ENCODE results near the gene HINT2. TPM values are rescaled to one million over a fixed set of nuclear protein-coding genes. Genes with fewer than 3 reads are reported as not detected.

The HINT2 gene
- total RNA-seq, 1 donor from 2014 or later: 55.3 TPM

DNA sequence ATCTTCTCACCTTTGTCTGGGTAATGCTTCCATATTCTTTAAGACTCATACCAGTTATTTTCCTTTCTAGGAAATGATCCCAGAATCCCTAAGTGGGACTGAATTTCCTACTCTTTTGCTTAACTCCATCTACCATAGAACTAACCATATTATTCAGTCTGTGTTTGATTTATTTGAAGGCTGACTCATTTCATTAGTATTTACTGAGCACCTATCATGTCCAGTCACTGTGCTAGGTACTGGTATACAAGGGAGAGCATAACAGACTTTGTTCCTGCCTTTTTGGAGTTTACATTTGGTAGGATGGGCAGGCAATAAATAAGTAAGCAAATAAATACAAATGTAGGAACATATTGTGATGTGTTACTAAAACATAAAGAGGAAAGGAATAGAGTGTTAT lies 19.1 kb downstream of the HINT2 start:
- DNase-seq (ENCODE audit: low spot score): no peak
- Mint-ChIP-seq H3K4me3 (no peak overlapping the region), H3K9me3 (no peaks in the 10 kb centered on the region), H3K36me3 (ENCODE audit: low read depth) (peaks cover 11% of the 10 kb centered on the region), H3K27ac (no peak overlapping the region), H3K27me3 (ENCODE audit: insufficient read depth) (no peaks in the 10 kb centered on the region), H3K4me1 (ENCODE audit: low read depth) (peaks cover 30% of the 10 kb centered on the region)
- intact Hi-C loops (cut with micrococcal nuclease): no loop called here

- H3K27ac Mint-ChIP-seq: peak overlapping the region; percentile 10
- H3K9me3 Mint-ChIP-seq: no peaks in the 10 kb centered on the region
- no peak for DNase-seq (ENCODE audit: low spot score)
- intact Hi-C loops (cut with micrococcal nuclease): no loop called here
- no peak overlapping the region for H3K4me3 Mint-ChIP-seq
- peaks cover 23% of the 10 kb centered on the region for H3K4me1 Mint-ChIP-seq (ENCODE audit: low read depth)
- H3K27me3 Mint-ChIP-seq (ENCODE audit: insufficient read depth): no peaks in the 10 kb centered on the region
- H3K36me3 Mint-ChIP-seq (ENCODE audit: low read depth): peaks cover 10% of the 10 kb centered on the region
Measured at GRCh38 chr9:35793461-35793860, 21.4 kb downstream of the HINT2 start.

GRCh38 chr9:35792826-35793225 lies 22.0 kb downstream of the HINT2 start:
- no peak for DNase-seq (ENCODE audit: low spot score)
- no peaks in the 10 kb centered on the region for H3K27me3 Mint-ChIP-seq (ENCODE audit: insufficient read depth)
- intact Hi-C loops (cut with micrococcal nuclease): no loop called here
- peaks cover 10% of the 10 kb centered on the region for H3K36me3 Mint-ChIP-seq (ENCODE audit: low read depth)
- peaks cover 17% of the 10 kb centered on the region for H3K4me1 Mint-ChIP-seq (ENCODE audit: low read depth)
- H3K4me3 Mint-ChIP-seq: no peak overlapping the region
- H3K27ac Mint-ChIP-seq: peak overlapping the region; percentile 10
- H3K9me3 Mint-ChIP-seq: no peaks in the 10 kb centered on the region

GRCh38 chr9:35792024-35792813 lies 22.6 kb downstream of the HINT2 start:
- H3K9me3 Mint-ChIP-seq: no peaks in the 10 kb centered on the region

DNA sequence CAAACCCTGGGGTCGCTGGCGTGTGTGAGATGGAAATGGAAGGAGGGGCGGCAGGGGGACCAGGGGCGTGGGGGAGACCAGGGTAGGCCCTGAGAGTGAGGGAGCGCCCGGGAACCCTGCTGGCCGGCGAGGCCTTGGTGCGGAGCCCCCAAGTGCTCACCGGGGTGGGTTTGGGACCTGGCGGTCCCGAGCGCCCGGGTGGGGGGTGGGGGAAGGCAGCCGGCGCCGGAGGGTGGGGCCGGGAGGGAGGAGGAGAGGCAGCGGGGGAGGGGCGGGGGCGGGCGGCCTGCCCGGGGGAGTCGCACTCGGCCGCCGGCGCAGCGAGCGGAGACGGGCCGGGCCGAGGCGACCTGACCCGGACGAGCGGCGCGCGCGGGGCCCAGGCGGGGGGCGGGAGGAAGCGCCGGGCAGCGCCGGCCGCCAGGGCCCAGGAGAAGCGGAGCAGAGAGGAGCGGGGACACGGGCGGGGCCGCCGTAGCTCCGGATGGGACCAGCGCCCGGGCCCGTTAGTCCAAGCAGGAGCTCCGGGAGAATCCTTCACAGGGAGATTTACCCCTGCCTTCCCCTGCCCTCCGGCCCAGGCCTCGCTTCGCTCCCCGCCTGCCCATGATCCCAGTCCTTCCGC lies 23.4 kb downstream of the HINT2 start, which contains the start of gene NPR2:
Gene NPR2 (plus strand): TSS at position 295 of the 625 bp plus-strand sequence. CDS start 818 bp downstream, outside the sequence.
- Mint-ChIP-seq H3K4me1 (ENCODE audit: low read depth) (peaks cover 10% of the 10 kb centered on the region), H3K27ac (no peak within 1 kb of the TSS), H3K27me3 (ENCODE audit: insufficient read depth) (no peaks in the 10 kb centered on the region), H3K36me3 (ENCODE audit: low read depth) (peaks cover 17% of the 10 kb centered on the region), H3K4me3 (no peak within 1 kb of the TSS), H3K9me3 (no peaks in the 10 kb centered on the region)
- no peak for DNase-seq (ENCODE audit: low spot score)
- intact Hi-C loops (cut with micrococcal nuclease): no loop called here

More at GRCh38 chr9:35792024-35792813, 22.6 kb downstream of the HINT2 start:
- DNase-seq (ENCODE audit: low spot score): no peak
- H3K36me3 Mint-ChIP-seq (ENCODE audit: low read depth): peaks cover 15% of the 10 kb centered on the region
- H3K27me3 Mint-ChIP-seq (ENCODE audit: insufficient read depth): no peaks in the 10 kb centered on the region
- no peak overlapping the region for H3K4me3 Mint-ChIP-seq
- H3K27ac Mint-ChIP-seq: no peak overlapping the region
- H3K4me1 Mint-ChIP-seq (ENCODE audit: low read depth): peaks cover 13% of the 10 kb centered on the region
- intact Hi-C loops (cut with micrococcal nuclease): no loop called here

- Mint-ChIP-seq H3K27ac (no peak overlapping the region), H3K27me3 (ENCODE audit: insufficient read depth) (no peaks in the 10 kb centered on the region), H3K36me3 (ENCODE audit: low read depth) (peaks cover 25% of the 10 kb centered on the region)
Measured at GRCh38 chr9:35790385-35791296, 24.2 kb downstream of the HINT2 start.

DNA sequence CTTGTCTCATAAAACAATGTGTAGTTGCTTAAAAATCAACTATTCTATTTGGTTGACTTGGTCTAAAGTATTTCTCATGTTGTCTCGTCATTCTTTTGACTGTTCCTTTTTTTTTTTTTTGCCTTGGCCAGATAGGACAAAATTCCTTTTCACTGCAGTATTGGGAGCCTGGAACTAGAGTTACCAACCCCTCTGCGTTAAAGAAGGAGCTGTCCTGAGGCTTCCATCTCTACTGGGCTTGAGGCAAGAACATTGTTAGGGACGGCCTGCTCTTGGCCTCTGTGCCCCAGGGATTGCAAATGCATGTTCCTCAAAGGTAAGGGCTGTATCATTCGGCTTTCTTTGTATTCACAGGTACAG lies 24.8 kb downstream of the HINT2 start:
- intact Hi-C loops (cut with micrococcal nuclease): loop anchor here (1.0 kb wide), 3 partner anchors 22 to 92 kb away; partner anchors contain the start of gene SPAG8
- Mint-ChIP-seq H3K4me1 (ENCODE audit: low read depth) (peaks cover 10% of the 10 kb centered on the region), H3K9me3 (no peaks in the 10 kb centered on the region), H3K36me3 (ENCODE audit: low read depth) (peaks cover 25% of the 10 kb centered on the region), H3K4me3 (no peak overlapping the region), H3K27me3 (ENCODE audit: insufficient read depth) (no peaks in the 10 kb centered on the region), H3K27ac (no peak overlapping the region)
- DNase-seq (ENCODE audit: low spot score): no peak

More at GRCh38 chr9:35790385-35791296, 24.2 kb downstream of the HINT2 start:
- intact Hi-C loops (cut with micrococcal nuclease): loop anchor here (1.0 kb wide), 3 partner anchors 22 to 92 kb away; partner anchors contain the start of gene SPAG8
- peak; percentile 45 for DNase-seq (ENCODE audit: low spot score)
- H3K9me3 Mint-ChIP-seq: no peaks in the 10 kb centered on the region
- H3K4me3 Mint-ChIP-seq: no peak overlapping the region
- peaks cover 10% of the 10 kb centered on the region for H3K4me1 Mint-ChIP-seq (ENCODE audit: low read depth)

GRCh38 chr9:35789541-35789940 lies 25.3 kb downstream of the HINT2 start:
- no peak overlapping the region for H3K27ac Mint-ChIP-seq
- peaks cover 26% of the 10 kb centered on the region for H3K36me3 Mint-ChIP-seq (ENCODE audit: low read depth)
- H3K4me1 Mint-ChIP-seq (ENCODE audit: low read depth): peaks cover 7% of the 10 kb centered on the region
- H3K9me3 Mint-ChIP-seq: no peaks in the 10 kb centered on the region
- no peaks in the 10 kb centered on the region for H3K27me3 Mint-ChIP-seq (ENCODE audit: insufficient read depth)
- DNase-seq (ENCODE audit: low spot score): no peak
- intact Hi-C loops (cut with micrococcal nuclease): no loop called here
- no peak overlapping the region for H3K4me3 Mint-ChIP-seq

- H3K36me3 Mint-ChIP-seq (ENCODE audit: low read depth): peaks cover 32% of the 10 kb centered on the region
- H3K4me1 Mint-ChIP-seq (ENCODE audit: low read depth): no peaks in the 10 kb centered on the region
- H3K4me3 Mint-ChIP-seq: no peak overlapping the region
- no peak for DNase-seq (ENCODE audit: low spot score)
- H3K9me3 Mint-ChIP-seq: no peaks in the 10 kb centered on the region
- no peak overlapping the region for H3K27ac Mint-ChIP-seq
- H3K27me3 Mint-ChIP-seq (ENCODE audit: insufficient read depth): no peaks in the 10 kb centered on the region
- intact Hi-C loops (cut with micrococcal nuclease): no loop called here
Measured at GRCh38 chr9:35783418-35783817, 31.4 kb downstream of the HINT2 start.

DNA sequence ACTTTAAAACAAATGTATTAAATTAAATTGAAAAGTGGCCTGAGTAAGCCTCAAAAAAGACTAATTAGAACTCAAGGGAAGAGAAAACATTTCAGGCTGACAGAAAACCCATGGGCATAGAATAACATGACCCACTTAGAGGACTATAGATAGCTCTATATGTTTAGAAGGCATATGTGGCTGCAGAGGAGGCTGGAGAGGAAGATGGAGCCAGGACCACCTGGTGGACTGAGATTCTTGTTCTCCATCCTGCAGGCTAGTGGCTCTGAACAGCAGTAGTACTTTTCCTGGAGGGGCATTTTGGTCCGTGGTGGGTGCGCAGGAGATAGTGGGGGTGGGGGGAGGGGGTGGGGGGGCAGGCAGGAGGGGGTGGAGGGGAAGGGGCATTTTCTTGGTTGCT lies 33.8 kb downstream of the HINT2 start:
- Mint-ChIP-seq H3K27ac (no peak overlapping the region), H3K9me3 (no peaks in the 10 kb centered on the region)
- intact Hi-C loops (cut with micrococcal nuclease): no loop called here

DNA sequence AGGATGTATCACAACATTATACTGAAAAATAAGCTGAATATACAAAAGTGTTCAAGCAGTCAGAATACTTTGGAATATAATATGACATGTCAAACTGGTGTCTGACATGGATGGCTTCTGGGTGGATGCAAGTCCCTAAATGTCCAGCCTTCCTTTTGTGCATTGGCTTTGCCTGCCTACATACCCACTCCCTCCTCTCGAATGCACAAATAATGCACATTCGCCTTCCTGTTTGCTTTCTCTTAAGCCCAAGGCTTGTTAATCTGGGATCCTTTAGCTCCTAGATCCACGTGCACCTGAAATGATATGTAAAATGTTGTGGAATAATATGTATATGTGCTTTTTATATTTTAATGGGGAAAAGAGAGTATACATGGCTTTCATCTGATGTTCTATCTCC lies 36.3 kb downstream of the HINT2 start:
- H3K9me3 Mint-ChIP-seq: no peaks in the 10 kb centered on the region
- H3K27me3 Mint-ChIP-seq (ENCODE audit: insufficient read depth): no peaks in the 10 kb centered on the region
- H3K4me1 Mint-ChIP-seq (ENCODE audit: low read depth): peaks cover 13% of the 10 kb centered on the region
- no peak overlapping the region for H3K27ac Mint-ChIP-seq
- peaks cover 10% of the 10 kb centered on the region for H3K36me3 Mint-ChIP-seq (ENCODE audit: low read depth)
- no peak for DNase-seq (ENCODE audit: low spot score)
- intact Hi-C loops (cut with micrococcal nuclease): no loop called here
- H3K4me3 Mint-ChIP-seq: no peak overlapping the region

More for the DNA sequence above, 33.8 kb downstream of the HINT2 start:
- Mint-ChIP-seq H3K4me1 (ENCODE audit: low read depth) (peaks cover 2% of the 10 kb centered on the region), H3K27me3 (ENCODE audit: insufficient read depth) (no peaks in the 10 kb centered on the region), H3K4me3 (no peak overlapping the region), H3K36me3 (ENCODE audit: low read depth) (peaks cover 24% of the 10 kb centered on the region)
- DNase-seq (ENCODE audit: low spot score): no peak

DNA sequence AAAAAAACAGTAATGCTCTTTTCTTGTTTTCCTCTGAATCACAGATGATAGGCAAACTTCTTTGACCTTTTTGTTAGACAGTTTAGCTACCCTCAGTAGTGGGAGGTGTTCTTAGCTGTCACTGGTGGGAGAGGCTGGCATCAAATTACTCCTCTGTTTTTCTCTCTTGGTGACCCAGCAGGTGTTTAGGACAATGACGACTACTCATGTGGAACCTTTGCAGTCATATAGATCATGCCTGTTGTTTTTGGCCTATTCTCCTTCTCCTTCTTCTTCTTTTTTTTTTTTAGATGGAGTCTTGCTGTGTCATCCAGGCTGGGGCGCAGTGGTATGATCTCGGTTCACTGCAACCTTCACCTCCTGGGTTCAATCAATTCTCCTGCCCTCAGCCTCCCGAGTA lies 38.8 kb downstream of the HINT2 start:
- Mint-ChIP-seq H3K27me3 (ENCODE audit: insufficient read depth) (no peaks in the 10 kb centered on the region), H3K4me3 (no peak overlapping the region), H3K4me1 (ENCODE audit: low read depth) (peaks cover 13% of the 10 kb centered on the region), H3K9me3 (no peaks in the 10 kb centered on the region), H3K27ac (peak overlapping the region; percentile 77), H3K36me3 (ENCODE audit: low read depth) (peaks cover 7% of the 10 kb centered on the region)
- intact Hi-C loops (cut with micrococcal nuclease): no loop called here
- no peak for DNase-seq (ENCODE audit: low spot score)

Data from activated T-helper 1 cell treated with anti-CD3 and anti-CD28 coated beads, Interleukin-12 subunit alpha, Interleukin-12 subunit beta, Interleukin-2, Interleukin-4 antibody, amounts not matched to agents 30 ng/mL and 10 ng/mL and 1 ng/mL, durations not matched to agents 14 hours and 24 hours and 36 hours (primary cell).